GM19238 (cell line): ENCODE data around the gene SPATA13.
"Not testable (repeated sequence)": the region's sequence is repeated elsewhere in the genome, so short reads cannot be mapped to it uniquely, and the experiment has no call there.

Experiments used
- DNase-seq: peaks from one replicate; pipeline ENCODE4 v3.0.0; 2011; ENCODE audit warnings: low spot score; ENCODE audit not compliant: insufficient read length

SPATA13 gene

GRCh38 chr13:24194447-24194846, 33.9 kb downstream of the SPATA13 start:
- DNase-seq = no peak

DNA sequence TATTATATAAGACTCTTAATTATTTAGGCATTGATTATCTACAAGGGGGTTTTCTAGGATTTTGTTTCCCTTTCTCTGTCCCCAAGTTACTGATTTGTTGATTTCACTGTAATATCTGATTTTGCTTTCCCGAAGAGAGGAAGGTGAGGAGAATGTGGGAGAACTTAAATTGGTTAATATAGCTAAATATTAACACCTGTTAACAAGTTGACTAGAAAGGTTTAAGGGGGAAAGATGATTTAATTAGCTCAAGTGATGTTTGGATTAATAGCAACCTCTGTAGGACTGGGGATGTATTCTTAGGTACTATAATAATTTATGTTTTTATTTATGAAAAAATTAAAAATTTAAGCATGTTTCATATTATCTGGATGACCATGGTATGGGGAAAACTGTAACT, 35.1 kb downstream of the SPATA13 start:
- DNase-seq = no peak

- DNase-seq = no peak
Observed at GRCh38 chr13:24196593-24197197, 36.2 kb downstream of the SPATA13 start.

DNA sequence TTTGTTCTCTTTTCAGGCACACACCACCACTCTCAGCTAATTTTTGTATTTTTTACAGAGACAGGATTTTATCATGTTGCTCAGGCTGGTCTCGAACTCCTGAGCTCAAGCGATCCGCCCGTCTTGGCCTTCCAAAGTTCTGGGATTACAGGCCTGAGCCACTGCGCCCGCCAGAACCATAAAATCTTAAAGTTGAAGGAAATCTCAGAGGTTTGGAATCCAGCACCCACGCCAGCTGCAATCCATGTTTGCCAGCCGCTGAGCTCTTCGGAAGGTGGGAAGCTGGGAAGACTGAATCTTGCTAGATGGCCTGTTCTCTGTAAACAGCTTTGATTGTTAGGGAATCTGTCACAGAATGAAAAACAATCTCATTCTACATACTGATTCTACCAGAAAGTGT, 38.5 kb downstream of the SPATA13 start:
- DNase-seq = no peak

- DNase-seq = no peak
Observed at GRCh38 chr13:24202215-24202614, 41.7 kb downstream of the SPATA13 start.

DNA sequence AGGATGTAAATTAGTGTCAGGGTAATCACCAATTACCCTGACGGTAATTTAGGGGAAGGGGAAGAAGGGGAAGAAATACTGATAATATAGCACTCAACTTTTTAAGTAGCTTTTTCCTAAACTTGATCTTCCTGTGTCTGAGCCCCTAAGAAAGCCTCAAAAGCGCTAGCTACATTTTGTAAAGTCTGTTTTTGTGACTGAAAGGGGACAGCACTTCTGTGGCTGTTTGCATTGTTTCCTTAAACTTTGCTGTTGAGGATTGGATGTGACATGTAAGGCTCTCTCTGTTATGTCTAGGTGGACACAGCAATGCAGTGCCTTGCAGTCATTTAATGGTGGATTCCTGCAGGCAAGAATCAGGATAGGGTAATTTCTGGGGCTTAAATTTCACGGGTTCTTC, 42.8 kb downstream of the SPATA13 start:
- DNase-seq = no peak

DNA sequence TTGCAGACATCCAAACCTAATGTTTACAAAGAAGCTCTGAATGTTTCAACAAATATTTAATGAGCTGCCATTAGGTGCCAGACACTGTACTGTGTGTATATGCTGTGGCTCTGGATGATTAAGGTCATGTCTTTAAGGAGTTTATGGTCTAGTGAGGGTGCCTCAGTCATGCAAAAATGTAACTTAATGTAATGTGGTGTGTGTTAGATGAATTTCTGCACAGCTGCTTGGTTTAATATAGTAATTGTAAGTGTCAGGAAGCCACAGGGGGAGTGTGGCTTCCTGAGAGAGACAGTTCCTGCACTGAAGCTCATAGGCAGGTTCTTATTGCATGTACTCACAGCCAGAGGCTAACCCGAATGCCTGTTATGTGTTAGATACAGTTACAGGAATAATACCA, 43.3 kb downstream of the SPATA13 start:
- no peak for DNase-seq

DNA sequence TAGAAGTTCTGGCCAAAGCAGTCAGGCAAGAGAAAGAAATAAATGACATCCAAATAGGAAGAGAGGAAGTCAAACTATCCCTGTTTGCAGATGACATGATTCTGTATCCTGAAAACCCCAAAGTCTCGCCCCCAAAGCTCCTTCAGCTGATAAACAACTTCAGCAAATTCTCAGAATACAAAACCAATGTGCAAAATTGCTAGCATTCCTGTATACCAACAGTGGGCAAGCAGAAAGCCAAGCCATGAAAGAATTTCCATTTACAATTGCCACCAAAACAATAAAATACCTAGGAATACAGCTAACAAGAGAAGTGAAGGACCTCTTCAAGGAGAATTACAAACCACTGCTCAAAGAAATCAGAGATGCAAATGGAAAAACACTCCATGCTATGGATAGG, 44.6 kb downstream of the SPATA13 start:
- not testable (repeated sequence) for DNase-seq

GRCh38 chr13:24207841-24208667, 47.5 kb downstream of the SPATA13 start:
- no peak for DNase-seq

DNA sequence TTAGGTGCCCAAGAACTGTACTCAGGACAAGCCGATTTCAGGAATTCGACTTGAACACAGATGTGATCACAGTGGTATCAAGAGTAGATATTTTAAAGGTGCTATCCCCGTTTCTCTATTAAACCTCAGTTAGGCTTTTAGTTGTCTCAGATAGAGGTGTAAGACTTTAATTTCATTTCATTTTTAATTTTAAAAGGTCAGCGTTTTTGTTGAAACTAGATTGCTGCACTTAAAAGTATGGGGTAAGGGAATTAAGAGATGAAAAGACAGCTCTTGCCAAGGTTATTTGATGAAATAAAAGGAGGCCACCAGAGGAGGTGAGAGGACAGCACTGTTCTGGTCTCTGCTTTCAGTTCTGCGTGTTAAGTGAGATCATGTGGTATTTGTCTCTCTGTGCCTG, 48.6 kb downstream of the SPATA13 start:
- DNase-seq = no peak

GRCh38 chr13:24212254-24212653, 51.7 kb downstream of the SPATA13 start:
- no peak for DNase-seq

DNA sequence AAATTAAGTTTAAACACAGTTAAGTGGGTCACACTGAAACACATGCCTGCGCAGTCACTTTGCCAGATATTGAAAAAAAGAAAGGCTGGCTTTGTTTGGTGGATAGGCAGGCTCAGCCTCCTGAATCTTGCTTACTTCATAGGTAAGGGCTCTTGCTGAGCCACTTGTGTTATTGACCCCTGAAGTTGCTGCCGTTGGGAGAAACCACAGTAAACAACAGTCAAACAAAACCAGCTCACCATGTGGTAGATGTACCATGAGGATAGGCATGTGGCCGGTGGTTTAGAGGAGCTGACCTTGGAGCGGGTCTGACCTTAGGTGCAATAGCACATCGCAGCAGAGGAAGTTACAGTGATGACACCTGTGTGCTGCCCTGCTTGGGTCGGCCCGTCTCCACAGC, 52.2 kb downstream of the SPATA13 start:
- no peak for DNase-seq

DNA sequence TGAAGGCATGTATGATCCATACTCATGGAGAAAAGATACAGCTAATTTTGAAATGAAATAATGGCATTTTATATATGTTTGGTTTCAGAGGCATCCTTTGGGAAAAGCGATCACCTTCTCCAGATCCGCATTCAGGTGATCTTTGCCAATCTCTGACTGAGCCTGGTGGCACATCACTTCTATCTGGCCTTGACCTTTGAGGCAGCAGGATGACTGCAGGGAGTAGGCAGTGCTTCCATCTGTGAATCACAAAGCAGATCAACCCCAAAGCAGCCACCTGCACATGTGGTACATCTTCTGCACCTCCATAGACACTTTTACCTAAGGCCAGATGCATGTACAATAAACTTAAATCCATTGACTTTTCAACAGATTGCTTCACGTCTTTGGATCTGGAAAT, 53.4 kb downstream of the SPATA13 start:
- DNase-seq = no peak

DNA sequence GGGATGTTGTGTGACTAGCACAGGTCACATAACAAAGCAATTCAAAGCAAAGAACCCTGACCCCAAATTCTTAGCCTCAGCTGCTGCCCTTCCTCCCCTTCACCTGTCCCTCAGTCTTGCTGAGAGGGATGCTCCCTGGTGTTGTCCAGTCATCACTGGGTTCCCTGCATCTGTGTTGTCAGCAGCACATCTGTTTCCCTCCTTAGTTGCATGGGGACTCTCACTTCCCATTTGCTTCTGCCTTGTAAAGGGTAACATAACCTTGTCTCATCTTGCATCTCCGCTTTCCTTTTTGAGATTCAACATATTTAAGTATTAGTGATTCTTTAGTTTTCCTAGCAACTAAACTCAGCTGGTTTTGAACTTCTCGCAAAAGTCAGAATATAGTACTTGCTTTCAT, 54.0 kb downstream of the SPATA13 start:
- no peak for DNase-seq

GRCh38 chr13:24215126-24215525, 54.6 kb downstream of the SPATA13 start:
- no peak for DNase-seq

DNA sequence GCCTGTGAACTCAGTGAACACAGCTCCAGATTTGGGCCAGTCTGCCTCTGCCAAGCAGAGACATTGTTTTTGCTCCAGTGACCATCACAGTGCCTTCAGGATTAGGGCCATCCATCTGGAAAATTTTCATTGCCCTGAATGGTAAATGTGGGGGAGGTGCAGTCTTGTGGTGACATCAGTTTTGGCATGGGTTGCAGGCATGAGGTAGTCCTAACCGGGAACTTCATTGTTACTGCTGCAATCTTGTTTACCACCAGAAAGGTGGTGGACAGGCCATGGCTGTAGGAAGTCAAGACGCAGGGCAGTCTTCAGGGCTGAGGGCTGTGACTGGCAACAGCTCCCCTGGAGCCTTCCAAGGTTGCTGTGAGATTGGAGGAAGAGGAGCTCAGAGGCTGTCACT, 55.2 kb downstream of the SPATA13 start:
- DNase-seq = no peak

- no peak for DNase-seq
Observed at GRCh38 chr13:24216176-24216575, 55.7 kb downstream of the SPATA13 start.

DNA sequence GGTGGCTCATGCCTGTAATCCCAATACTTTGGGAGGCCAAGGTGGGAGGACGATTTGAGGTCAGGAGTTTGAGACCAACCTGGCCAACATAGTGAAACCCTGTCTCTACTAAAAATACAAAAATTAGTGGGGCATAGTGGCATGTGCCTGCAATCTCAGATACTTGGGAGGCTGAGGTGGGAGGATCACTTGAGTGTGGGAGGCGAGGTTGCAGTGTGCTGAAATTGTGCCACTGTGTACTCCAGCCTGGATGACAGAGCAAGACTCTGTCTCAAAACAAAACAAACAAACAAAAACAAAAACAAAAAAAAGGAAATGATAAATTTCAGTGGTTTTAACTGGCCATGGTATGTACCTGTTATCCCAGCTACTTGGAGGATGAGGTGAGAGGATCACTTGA, 56.3 kb downstream of the SPATA13 start:
- not testable (repeated sequence) for DNase-seq

DNA sequence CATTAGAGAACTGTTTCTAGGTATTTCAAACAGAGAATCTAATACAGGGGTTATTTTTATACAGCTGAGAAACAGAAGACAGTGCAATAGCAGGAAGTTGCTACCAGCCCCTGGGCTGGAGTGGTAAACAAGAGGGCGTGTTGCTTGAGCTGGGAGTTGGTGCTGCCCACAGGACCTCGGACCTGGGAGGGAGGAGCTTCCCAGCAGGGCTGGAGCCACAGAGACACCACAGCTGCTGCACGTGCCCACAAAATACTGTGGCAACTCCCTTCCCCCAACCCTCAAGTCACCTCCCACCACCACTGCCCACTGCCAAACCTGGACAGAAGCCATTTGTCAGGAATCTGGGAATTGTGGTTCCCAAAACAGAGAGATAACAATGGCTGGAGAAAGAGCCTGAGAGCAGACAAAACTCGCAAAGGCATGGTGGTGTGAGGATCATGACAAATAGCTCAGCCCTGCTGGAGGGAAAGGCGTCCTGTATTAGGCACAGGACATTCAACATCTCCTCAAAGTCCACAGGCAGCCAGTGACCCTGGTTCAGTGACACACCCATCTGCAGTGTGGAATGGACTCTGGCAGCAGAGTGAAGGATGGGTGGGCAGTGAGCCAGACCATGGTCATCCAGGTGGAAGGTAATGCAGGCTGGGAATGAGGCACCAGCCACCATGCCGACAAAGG, 57.2 kb downstream of the SPATA13 start:
- no peak for DNase-seq

DNA sequence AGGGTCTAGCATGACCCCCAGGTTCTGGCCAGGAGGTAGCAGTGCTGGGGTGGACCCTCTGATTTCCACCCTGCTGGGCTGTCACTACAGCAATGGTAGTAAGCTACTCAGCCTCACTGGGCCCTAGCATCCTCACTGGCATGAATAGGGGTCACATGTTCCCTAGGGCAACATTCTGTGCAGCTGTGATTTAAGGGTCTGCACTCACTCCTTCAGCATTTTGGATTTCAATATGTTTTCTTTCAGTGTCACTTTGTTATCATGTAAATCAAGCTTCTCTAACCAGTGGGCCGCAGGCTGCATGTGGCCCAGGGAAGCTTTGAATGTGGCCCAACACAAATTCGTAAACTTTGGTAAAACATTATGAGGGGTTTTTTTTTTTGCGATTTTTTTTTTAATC, 57.8 kb downstream of the SPATA13 start:
- DNase-seq = no peak

GRCh38 chr13:24218977-24219376, 58.5 kb downstream of the SPATA13 start:
- DNase-seq = no peak

DNA sequence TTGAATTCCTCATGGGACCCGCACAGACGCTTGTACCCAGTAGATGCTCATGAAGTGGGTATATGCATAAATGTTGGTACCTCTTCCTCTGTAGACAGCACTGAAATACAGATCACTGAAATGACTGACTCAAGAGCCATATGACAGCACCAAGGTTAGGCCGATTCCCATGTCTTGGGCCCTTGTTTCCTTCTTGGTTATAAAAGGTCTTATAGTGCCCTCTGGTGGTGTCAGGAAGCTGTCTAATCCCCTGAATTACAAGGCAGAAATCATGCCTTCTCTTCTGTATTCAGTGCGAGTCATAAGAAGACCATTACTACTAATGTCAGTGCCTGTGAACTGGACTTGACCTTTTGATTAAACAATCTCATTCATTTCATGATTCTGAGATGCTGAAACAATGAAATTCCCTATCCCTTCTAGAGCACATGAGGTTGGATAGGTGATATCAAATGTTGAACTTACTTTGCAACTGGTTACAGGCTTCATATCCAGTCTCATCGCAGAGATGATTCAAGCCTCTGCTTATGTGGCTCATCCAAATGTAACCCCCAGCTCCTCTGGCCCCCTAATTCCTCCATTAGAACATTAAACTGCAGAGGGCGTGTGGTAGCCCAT, 59.7 kb downstream of the SPATA13 start:
- DNase-seq = peak; percentile 45
